HepG2 (cell line): Measurements from ENCODE around the gene TBC1D1. TPM values are rescaled to one million over a fixed set of nuclear protein-coding genes. Genes with fewer than 3 reads are reported as not detected.

Experiments
- CAMTA2 ChIP-seq: sonication (generic); formaldehyde crosslinking; IDR thresholded peaks from 2 replicates; pipeline ENCODE4 v1.4.0; 2020; ENCODE audit warnings: mild to moderate bottlenecking, missing genetic modification reagents, borderline replicate concordance
- FOXP1 ChIP-seq, 2 experiments: fragments of 450-650 bp in 1 of 2; IDR thresholded peaks; 2 replicates each; pipeline ENCODE4 v1.6.1; 2017 to 2018; ENCODE audit warnings: antibody characterized with exemption in 1 of 2
- JDP2 ChIP-seq: sonication (generic); formaldehyde crosslinking; IDR thresholded peaks from 2 replicates; pipeline ENCODE4 v1.8.1; 2022; ENCODE audit warnings: missing genetic modification reagents, borderline replicate concordance
- KAT2B ChIP-seq: fragments of 150-350 bp; IDR thresholded peaks from 2 replicates; pipeline ENCODE4 v1.6.1; 2014; ENCODE audit warnings: low read depth, low read length, borderline replicate concordance
- KMT2A ChIP-seq: sonication (generic); formaldehyde crosslinking; IDR thresholded peaks from 2 replicates; pipeline ENCODE4 v1.4.0; 2020; ENCODE audit warnings: missing genetic modification reagents
- KMT2B ChIP-seq: IDR thresholded peaks from 2 replicates; pipeline ENCODE4 v1.6.1; 2016; ENCODE audit warnings: missing genetic modification reagents, missing compliant biosample characterization
- NCOA2 ChIP-seq: sonication (generic); formaldehyde crosslinking; IDR thresholded peaks from 2 replicates; pipeline ENCODE4 v1.8.0; 2022; ENCODE audit warnings: inconsistent platforms
- ONECUT2 ChIP-seq: sonication (generic); formaldehyde crosslinking; IDR thresholded peaks from 2 replicates; pipeline ENCODE4 v1.4.0; 2020; ENCODE audit warnings: missing genetic modification reagents
- PAF1 ChIP-seq: IDR thresholded peaks from 2 replicates; pipeline ENCODE4 v1.6.1; 2016; ENCODE audit warnings: missing genetic modification reagents, missing compliant biosample characterization
- PLRG1 ChIP-seq: fragments of 450-650 bp; conservative IDR thresholded peaks from 2 replicates; pipeline ENCODE4 v1.6.1; 2016
- POLR2AphosphoS5 ChIP-seq: IDR thresholded peaks from 2 replicates; pipeline ENCODE4 v1.6.1; 2012; ENCODE audit warnings: low read depth, low read length
- PPARG ChIP-seq: conservative IDR thresholded peaks from 2 replicates; pipeline ENCODE4 v1.6.1; 2016; ENCODE audit warnings: missing biosample characterization, missing genetic modification reagents
- REPIN1 ChIP-seq: sonication (generic); formaldehyde crosslinking; IDR thresholded peaks from 2 replicates; pipeline ENCODE4 v1.8.0; 2022; ENCODE audit warnings: missing genetic modification reagents, low read depth, mild to moderate bottlenecking, borderline replicate concordance
- SAP130 ChIP-seq: IDR thresholded peaks from 2 replicates; pipeline ENCODE4 v1.6.1; 2016; ENCODE audit warnings: low read depth
- TOE1 ChIP-seq: sonication (generic); formaldehyde crosslinking; IDR thresholded peaks from 2 replicates; pipeline ENCODE4 v1.4.0; 2020; ENCODE audit warnings: mild to moderate bottlenecking, missing genetic modification reagents
- ZNF225 ChIP-seq: sonication (generic); formaldehyde crosslinking; IDR thresholded peaks from 2 replicates; pipeline ENCODE4 v1.4.0; 2020; ENCODE audit warnings: mild to moderate bottlenecking, missing genetic modification reagents
- ZNF547 ChIP-seq: sonication (generic); formaldehyde crosslinking; IDR thresholded peaks from 2 replicates; pipeline ENCODE4 v1.5.1; 2020; ENCODE audit warnings: mild to moderate bottlenecking, missing genetic modification reagents
- ZXDC ChIP-seq: sonication (generic); formaldehyde crosslinking; IDR thresholded peaks from 2 replicates; pipeline ENCODE4 v1.5.0; 2020; ENCODE audit warnings: mild to moderate bottlenecking, missing genetic modification reagents
- polyA plus RNA-seq, 8 experiments: library from polyadenylated mRNA; depleted of rRNA in 3 of 8; stranded (reverse) in 7 of 8; unstranded in 1 of 8; fragments of >200 nt; fragmentation: Illumina TruSeq in 4 of 8; extraction: Trizol in 4 of 8; gene quantifications; 2 replicates each; pipeline versions ENCODE4 v1.2.1 to v1.2.3, GENCODE V29; 2011 to 2016; ENCODE audit warnings: low read depth in 4 of 8, missing spikeins in 1 of 8, mixed read lengths in 1 of 8; ENCODE audit not compliant: insufficient read depth in 1 of 8
- total RNA-seq, 5 experiments: library from RNA; depleted of rRNA; stranded (reverse); fragments of >200 nt; fragmentation: Illumina TruSeq; extraction: Trizol; gene quantifications; 2 replicates each; pipeline ENCODE4 v1.2.3, GENCODE V29; 2016; ENCODE audit warnings: low read depth in 1 of 5
- TF ChIP-seq, protein P1 (sequence below): sonication (generic); formaldehyde crosslinking; IDR thresholded peaks from 2 replicates; pipeline ENCODE4 v1.5.1; 2020; ENCODE audit warnings: mild to moderate bottlenecking, missing genetic modification reagents, borderline replicate concordance
- TF ChIP-seq, protein P2 (sequence below): sonication (generic); formaldehyde crosslinking; IDR thresholded peaks from 2 replicates; pipeline ENCODE4 v1.4.0; 2020; ENCODE audit warnings: missing genetic modification reagents, borderline replicate concordance

The TBC1D1 gene
- total and polyA plus RNA-seq, 2 of the 13 experiments (the other 11 are each of a cell fraction or from before 2014, with no cell fraction given): 37.3 to 62.8 TPM

GRCh38 chr4:37958932-37959331 lies 68.0 kb downstream of the TBC1D1 start (continued):
- TF ChIP-seq JDP2 (CRISPR knock-in tag): no peak
- no peak for TF ChIP-seq KAT2B
- TF ChIP-seq REPIN1 (CRISPR knock-in tag): no peak
- peak; percentile 70 for TF ChIP-seq PPARG (CRISPR knock-in tag)
- no peak for TF ChIP-seq PAF1 (CRISPR knock-in tag)
- no peak for TF ChIP-seq FOXP1 (IDR thresholded peaks at IDR 0.05)
- TF ChIP-seq FOXP1 (CRISPR knock-in tag; IDR thresholded peaks at IDR 0.05): peak; percentile 45
- TF ChIP-seq ZXDC (CRISPR knock-in tag): no peak
- TF ChIP-seq, protein P1, sequence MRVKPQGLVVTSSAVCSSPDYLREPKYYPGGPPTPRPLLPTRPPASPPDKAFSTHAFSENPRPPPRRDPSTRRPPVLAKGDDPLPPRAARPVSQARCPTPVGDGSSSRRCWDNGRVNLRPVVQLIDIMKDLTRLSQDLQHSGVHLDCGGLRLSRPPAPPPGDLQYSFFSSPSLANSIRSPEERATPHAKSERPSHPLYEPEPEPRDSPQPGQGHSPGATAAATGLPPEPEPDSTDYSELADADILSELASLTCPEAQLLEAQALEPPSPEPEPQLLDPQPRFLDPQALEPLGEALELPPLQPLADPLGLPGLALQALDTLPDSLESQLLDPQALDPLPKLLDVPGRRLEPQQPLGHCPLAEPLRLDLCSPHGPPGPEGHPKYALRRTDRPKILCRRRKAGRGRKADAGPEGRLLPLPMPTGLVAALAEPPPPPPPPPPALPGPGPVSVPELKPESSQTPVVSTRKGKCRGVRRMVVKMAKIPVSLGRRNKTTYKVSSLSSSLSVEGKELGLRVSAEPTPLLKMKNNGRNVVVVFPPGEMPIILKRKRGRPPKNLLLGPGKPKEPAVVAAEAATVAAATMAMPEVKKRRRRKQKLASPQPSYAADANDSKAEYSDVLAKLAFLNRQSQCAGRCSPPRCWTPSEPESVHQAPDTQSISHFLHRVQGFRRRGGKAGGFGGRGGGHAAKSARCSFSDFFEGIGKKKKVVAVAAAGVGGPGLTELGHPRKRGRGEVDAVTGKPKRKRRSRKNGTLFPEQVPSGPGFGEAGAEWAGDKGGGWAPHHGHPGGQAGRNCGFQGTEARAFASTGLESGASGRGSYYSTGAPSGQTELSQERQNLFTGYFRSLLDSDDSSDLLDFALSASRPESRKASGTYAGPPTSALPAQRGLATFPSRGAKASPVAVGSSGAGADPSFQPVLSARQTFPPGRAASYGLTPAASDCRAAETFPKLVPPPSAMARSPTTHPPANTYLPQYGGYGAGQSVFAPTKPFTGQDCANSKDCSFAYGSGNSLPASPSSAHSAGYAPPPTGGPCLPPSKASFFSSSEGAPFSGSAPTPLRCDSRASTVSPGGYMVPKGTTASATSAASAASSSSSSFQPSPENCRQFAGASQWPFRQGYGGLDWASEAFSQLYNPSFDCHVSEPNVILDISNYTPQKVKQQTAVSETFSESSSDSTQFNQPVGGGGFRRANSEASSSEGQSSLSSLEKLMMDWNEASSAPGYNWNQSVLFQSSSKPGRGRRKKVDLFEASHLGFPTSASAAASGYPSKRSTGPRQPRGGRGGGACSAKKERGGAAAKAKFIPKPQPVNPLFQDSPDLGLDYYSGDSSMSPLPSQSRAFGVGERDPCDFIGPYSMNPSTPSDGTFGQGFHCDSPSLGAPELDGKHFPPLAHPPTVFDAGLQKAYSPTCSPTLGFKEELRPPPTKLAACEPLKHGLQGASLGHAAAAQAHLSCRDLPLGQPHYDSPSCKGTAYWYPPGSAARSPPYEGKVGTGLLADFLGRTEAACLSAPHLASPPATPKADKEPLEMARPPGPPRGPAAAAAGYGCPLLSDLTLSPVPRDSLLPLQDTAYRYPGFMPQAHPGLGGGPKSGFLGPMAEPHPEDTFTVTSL (CRISPR knock-in tag): peak; percentile 34; the same call in 1 of the 2 replicates
- no peak for TF ChIP-seq POLR2AphosphoS5
- TF ChIP-seq ONECUT2 (CRISPR knock-in tag): no peak
- TF ChIP-seq ZNF225 (CRISPR knock-in tag): no peak
- TF ChIP-seq KMT2B (CRISPR knock-in tag): no peak
- TF ChIP-seq PLRG1: no peak
- TF ChIP-seq NCOA2 (CRISPR knock-in tag): peak; percentile 65
- TF ChIP-seq ZNF547 (CRISPR knock-in tag): no peak
- peak; percentile 44; the same call in 1 of the 2 replicates for TF ChIP-seq SAP130
- no peak for TF ChIP-seq KMT2A
- TF ChIP-seq CAMTA2 (CRISPR knock-in tag): no peak
- TF ChIP-seq, protein P2, sequence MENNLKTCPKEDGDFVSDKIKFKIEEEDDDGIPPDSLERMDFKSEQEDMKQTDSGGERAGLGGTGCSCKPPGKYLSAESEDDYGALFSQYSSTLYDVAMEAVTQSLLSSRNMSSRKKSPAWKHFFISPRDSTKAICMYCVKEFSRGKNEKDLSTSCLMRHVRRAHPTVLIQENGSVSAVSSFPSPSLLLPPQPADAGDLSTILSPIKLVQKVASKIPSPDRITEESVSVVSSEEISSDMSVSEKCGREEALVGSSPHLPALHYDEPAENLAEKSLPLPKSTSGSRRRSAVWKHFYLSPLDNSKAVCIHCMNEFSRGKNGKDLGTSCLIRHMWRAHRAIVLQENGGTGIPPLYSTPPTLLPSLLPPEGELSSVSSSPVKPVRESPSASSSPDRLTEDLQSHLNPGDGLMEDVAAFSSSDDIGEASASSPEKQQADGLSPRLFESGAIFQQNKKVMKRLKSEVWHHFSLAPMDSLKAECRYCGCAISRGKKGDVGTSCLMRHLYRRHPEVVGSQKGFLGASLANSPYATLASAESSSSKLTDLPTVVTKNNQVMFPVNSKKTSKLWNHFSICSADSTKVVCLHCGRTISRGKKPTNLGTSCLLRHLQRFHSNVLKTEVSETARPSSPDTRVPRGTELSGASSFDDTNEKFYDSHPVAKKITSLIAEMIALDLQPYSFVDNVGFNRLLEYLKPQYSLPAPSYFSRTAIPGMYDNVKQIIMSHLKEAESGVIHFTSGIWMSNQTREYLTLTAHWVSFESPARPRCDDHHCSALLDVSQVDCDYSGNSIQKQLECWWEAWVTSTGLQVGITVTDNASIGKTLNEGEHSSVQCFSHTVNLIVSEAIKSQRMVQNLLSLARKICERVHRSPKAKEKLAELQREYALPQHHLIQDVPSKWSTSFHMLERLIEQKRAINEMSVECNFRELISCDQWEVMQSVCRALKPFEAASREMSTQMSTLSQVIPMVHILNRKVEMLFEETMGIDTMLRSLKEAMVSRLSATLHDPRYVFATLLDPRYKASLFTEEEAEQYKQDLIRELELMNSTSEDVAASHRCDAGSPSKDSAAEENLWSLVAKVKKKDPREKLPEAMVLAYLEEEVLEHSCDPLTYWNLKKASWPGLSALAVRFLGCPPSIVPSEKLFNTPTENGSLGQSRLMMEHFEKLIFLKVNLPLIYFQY: no peak
- no peak for TF ChIP-seq TOE1
